ENCODE data around the gene TAB3.

DNA sequence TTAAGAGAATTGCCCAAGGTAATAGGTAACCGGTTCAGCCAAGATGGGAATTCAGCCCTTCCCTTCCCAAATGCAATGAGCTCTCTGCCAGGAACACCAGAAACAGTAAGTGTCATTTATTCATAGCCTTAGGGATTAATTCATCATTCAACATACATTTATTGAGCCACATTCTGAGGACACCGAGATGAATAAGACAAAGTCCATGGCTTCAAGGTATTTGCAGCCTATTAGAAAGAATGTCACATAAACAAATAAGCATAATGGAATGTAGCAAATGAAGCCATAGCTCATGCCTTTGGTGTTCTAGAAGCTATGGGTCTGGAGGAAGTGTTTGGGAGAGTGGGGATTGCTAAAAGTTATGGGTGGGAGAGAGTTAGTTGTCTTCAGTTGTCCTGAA lies 6.3 kb upstream of the TAB3 start:
- TF ChIP-seq, protein P1, sequence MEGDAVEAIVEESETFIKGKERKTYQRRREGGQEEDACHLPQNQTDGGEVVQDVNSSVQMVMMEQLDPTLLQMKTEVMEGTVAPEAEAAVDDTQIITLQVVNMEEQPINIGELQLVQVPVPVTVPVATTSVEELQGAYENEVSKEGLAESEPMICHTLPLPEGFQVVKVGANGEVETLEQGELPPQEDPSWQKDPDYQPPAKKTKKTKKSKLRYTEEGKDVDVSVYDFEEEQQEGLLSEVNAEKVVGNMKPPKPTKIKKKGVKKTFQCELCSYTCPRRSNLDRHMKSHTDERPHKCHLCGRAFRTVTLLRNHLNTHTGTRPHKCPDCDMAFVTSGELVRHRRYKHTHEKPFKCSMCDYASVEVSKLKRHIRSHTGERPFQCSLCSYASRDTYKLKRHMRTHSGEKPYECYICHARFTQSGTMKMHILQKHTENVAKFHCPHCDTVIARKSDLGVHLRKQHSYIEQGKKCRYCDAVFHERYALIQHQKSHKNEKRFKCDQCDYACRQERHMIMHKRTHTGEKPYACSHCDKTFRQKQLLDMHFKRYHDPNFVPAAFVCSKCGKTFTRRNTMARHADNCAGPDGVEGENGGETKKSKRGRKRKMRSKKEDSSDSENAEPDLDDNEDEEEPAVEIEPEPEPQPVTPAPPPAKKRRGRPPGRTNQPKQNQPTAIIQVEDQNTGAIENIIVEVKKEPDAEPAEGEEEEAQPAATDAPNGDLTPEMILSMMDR (IDR thresholded peaks at IDR 0.05; ENCODE audit: low read depth, low read length) = no peak
- TF ChIP-seq POLR2A (IDR thresholded peaks at IDR 0.05; ENCODE audit: extremely low read depth, insufficient read length) = no peak
